ENCODE measurements around the gene LGALS3.

- no peak for TF ChIP-seq CTCF (IDR thresholded peaks at IDR 0.05; ENCODE audit: poor library complexity)
- TF ChIP-seq EZH2 (IDR thresholded peaks at IDR 0.05; ENCODE audit: borderline replicate concordance): no peak
These were observed 27.4 kb upstream of the LGALS3 start for GRCh38 chr14:55101698-55102097.
